Fibroblast of mammary gland (primary cell): ENCODE data around the gene ZC3H13.
"Not testable (repeated sequence)": the region's sequence is repeated elsewhere in the genome, so short reads cannot be mapped to it uniquely, and the experiment has no call there.

ENCODE experiments used
- DNase-seq: peaks from one replicate; pipeline ENCODE4 v3.0.0-alpha.2; 2010; ENCODE audit warnings: low read depth
- H3K4me3 ChIP-seq: 2 replicates; pipeline ENCODE4 v1.5.1; 2011; ENCODE audit warnings: low read depth, mild to moderate bottlenecking, low read length, moderate library complexity; ENCODE audit not compliant: control insufficient read depth
- TF ChIP-seq, protein P1 (sequence below): conservative IDR thresholded peaks from 2 replicates; pipeline ENCODE4 v1.5.1; 2011; ENCODE audit warnings: low read depth, low read length, inconsistent platforms; ENCODE audit not compliant: control insufficient read depth, insufficient read depth

The ZC3H13 gene

DNA sequence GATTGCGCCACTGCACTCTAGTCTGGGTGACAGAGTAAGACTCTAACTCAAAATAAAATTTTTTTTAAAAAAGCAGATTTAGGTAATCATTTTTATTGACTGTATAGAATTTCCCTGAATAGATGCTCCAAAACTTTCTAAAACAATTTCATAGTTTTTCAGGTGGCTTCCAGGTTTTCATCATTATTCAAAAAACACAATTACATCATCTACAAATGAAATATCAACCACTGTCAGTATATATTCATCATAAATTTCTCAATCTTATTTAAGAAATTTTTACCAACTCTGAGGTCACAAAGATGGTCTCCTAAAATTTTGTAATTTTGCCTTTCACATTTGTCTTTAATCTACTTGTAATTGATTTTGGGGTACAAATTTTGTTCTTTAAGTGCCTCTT lies 48.1 kb downstream of the ZC3H13 start:
- no peak for DNase-seq
- H3K4me3 ChIP-seq = no peak overlapping the region
- TF ChIP-seq, protein P1, sequence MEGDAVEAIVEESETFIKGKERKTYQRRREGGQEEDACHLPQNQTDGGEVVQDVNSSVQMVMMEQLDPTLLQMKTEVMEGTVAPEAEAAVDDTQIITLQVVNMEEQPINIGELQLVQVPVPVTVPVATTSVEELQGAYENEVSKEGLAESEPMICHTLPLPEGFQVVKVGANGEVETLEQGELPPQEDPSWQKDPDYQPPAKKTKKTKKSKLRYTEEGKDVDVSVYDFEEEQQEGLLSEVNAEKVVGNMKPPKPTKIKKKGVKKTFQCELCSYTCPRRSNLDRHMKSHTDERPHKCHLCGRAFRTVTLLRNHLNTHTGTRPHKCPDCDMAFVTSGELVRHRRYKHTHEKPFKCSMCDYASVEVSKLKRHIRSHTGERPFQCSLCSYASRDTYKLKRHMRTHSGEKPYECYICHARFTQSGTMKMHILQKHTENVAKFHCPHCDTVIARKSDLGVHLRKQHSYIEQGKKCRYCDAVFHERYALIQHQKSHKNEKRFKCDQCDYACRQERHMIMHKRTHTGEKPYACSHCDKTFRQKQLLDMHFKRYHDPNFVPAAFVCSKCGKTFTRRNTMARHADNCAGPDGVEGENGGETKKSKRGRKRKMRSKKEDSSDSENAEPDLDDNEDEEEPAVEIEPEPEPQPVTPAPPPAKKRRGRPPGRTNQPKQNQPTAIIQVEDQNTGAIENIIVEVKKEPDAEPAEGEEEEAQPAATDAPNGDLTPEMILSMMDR = no peak

DNA sequence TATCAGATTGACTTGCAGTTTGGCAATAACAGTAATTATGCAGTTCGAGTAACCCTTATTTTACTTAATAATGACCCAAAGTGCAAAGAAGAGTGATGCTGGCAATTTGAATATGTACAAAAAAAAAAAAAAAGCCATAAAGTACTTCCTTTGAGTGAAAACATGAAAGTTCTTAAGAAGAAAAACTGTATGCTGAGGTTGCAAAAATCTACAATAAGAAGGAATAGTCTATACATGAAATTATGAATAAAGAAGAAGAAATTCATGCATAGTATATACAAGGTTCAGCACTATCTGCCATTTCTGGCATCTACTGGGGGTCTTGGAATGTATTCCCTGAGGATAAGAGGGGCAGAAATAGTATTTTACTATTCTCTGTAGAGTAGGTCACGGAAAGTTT lies 55.9 kb downstream of the ZC3H13 start:
- TF ChIP-seq, protein P1 = no peak
- DNase-seq = no peak
- no peak overlapping the region for H3K4me3 ChIP-seq

DNA sequence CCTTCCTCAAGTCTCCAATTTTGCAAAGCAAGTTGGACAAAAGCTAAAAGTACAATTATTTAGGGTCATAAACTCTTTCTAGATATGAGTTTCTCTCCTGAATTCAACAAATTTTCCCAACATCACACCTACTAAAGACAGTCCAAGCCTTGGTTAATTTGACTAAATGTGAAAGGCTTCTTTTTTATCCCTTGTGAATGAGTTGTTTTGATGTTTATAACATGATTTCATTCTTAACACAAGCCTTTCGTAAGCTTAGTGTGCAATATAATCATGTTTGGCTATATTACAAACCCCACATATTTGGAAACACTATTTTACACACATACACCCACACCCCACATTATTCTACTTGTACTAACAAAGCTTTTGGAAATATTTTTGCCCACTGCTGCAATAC lies 57.3 kb downstream of the ZC3H13 start:
- DNase-seq = no peak
- TF ChIP-seq, protein P1 = no peak
- H3K4me3 ChIP-seq = no peak overlapping the region

DNA sequence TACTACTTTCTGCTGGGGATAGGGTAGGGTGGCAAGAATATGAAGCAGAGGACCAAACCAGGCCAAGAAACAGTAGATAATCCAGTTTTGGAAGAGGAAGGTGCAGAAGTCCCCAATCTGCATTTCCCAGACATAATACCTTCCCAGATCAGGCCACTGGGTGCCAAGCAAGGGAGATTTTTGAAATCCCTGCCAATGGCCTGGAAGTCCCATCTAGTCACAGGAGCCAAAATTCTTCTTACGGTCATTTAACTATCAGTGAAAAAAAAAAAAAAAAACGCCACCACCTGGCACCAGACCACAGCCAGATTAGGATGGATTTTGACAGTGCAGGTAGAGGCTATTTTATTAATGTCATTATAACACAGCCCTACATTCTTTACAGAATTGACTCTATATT lies 57.8 kb downstream of the ZC3H13 start:
- TF ChIP-seq, protein P1 = no peak
- DNase-seq = no peak
- H3K4me3 ChIP-seq = no peak overlapping the region

DNA sequence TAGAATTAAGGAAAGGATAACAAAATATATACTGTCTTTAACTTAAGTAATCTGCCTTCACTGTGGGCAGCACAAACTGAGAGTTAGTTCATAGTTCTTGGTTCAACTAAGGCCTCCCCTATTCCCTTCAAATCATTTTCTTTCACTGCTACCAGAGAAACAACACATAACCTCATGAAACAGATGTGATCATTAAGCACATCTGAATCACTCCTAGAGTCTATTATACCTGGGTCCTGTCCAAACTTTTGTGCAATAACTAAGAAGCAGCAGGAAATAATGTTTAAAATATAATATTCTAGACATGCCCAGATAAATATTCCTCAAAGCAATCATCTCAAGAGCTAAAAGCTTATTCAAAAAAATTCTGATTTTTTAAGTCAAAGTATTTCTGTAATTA lies 62.9 kb downstream of the ZC3H13 start:
- peak; percentile 84 for DNase-seq
- H3K4me3 ChIP-seq = no peak overlapping the region
- TF ChIP-seq, protein P1 = no peak

DNA sequence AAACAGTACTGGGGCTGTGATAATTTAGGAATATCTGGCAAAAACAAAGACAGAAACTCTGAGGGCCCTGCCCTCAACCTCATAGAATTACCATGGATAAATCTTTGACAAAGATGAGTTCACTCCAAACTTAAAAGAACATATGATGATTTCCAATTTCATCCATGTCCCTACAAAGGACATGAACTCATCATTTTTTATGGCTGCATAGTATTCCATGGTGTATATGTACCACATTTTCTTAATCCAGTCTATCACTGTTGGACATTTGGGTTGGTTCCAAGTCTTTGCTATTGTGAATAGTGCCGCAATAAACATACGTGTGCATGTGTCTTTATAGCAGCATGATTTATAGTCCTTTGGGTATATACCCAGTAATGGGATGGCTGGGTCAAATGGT lies 71.4 kb downstream of the ZC3H13 start:
- not testable (repeated sequence) for H3K4me3 ChIP-seq, DNase-seq

DNA sequence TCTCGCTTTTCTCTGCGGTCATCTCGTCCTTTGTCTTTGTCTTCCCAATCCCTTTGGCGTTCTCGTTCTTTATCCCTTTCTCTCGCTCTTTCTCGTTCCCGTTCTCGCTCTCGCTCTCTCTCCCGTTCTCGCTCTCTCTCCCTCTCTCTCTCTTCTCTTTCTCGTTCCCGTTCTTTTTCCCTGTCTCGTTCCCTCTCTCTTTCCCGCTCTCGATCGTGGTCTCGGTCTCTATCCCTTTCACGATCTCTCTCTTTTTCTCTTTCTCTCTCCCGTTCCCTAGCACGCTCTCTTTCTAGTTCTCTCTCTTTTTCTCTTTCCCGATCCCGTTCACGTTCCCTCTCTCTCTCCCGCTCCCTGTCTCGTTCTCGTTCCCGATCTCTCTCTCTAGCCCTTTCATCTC lies 77.2 kb downstream of the ZC3H13 start:
- H3K4me3 ChIP-seq = no peak overlapping the region
- TF ChIP-seq, protein P1 = no peak
- no peak for DNase-seq
